ENCODE measurements around the gene SLC35B4. TPM values are rescaled to one million over a fixed set of nuclear protein-coding genes. Genes with fewer than 3 reads are reported as not detected.

SLC35B4 gene
- total RNA-seq, 1 experiment from 2014 or later, result 18.6 TPM

GRCh38 chr7:134333943-134334342, 17.2 kb upstream of the SLC35B4 start:
- no peaks in the 10 kb centered on the region for H3K4me1 Mint-ChIP-seq (ENCODE audit: insufficient read depth, unreplicated experiment)
- intact Hi-C loops (cut with micrococcal nuclease), result no loop called here
- POLR2A ChIA-PET, result interaction anchor here (1.0 kb wide), 1 partner anchor 18 kb away, joined by 4 read pairs; no protein-coding TSS in a partner anchor

GRCh38 chr7:134332892-134333291, 16.2 kb upstream of the SLC35B4 start:
- ChIA-PET CTCF (interaction anchor here (0.6 to 0.8 kb wide), 2 partner anchors 81 to 587 kb away, joined by 3 to 4 read pairs; no protein-coding TSS in a partner anchor), POLR2A (interaction anchor here (0.7 kb wide), 1 partner anchor 159 kb away, joined by 3 read pairs; no protein-coding TSS in a partner anchor)
- DNase-seq (ENCODE audit: unreplicated experiment), result no peak
- no TSS peak for BruUV-seq (replicated peaks)
- Mint-ChIP-seq H3K4me3 (ENCODE audit: unreplicated experiment) (no peak overlapping the region), H3K9me3 (ENCODE audit: unreplicated experiment) (no peaks in the 10 kb centered on the region), H3K36me3 (ENCODE audit: insufficient read depth, unreplicated experiment) (no peaks in the 10 kb centered on the region), H3K27ac (ENCODE audit: low read depth, unreplicated experiment) (no peak overlapping the region), H3K4me1 (ENCODE audit: insufficient read depth, unreplicated experiment) (no peaks in the 10 kb centered on the region), H3K27me3 (ENCODE audit: insufficient read depth, unreplicated experiment) (peaks cover 33% of the 10 kb centered on the region)
- TF ChIP-seq CTCF (IDR thresholded peaks at IDR 0.05; ENCODE audit: unreplicated experiment), result no peak
- intact Hi-C loops (cut with micrococcal nuclease), result no loop called here

More at GRCh38 chr7:134333943-134334342, 17.2 kb upstream of the SLC35B4 start:
- Mint-ChIP-seq H3K36me3 (ENCODE audit: insufficient read depth, unreplicated experiment) (no peaks in the 10 kb centered on the region), H3K27me3 (ENCODE audit: insufficient read depth, unreplicated experiment) (peaks cover 33% of the 10 kb centered on the region), H3K9me3 (ENCODE audit: unreplicated experiment) (no peaks in the 10 kb centered on the region), H3K27ac (ENCODE audit: low read depth, unreplicated experiment) (no peak overlapping the region), H3K4me3 (ENCODE audit: unreplicated experiment) (no peak overlapping the region)
- TF ChIP-seq CTCF (IDR thresholded peaks at IDR 0.05; ENCODE audit: unreplicated experiment), result no peak
- no TSS peak for BruUV-seq (replicated peaks)
- CTCF ChIA-PET, result no interaction called here
- DNase-seq (ENCODE audit: unreplicated experiment), result no peak

- ChIA-PET POLR2A (no interaction called here), CTCF (interaction anchor here (1.5 kb wide), 1 partner anchor 9 kb away, joined by 3 read pairs; no protein-coding TSS in a partner anchor)
- Mint-ChIP-seq H3K27ac (ENCODE audit: low read depth, unreplicated experiment) (no peak overlapping the region), H3K4me1 (ENCODE audit: insufficient read depth, unreplicated experiment) (no peaks in the 10 kb centered on the region), H3K27me3 (ENCODE audit: insufficient read depth, unreplicated experiment) (peaks cover 33% of the 10 kb centered on the region), H3K4me3 (ENCODE audit: unreplicated experiment) (no peak overlapping the region), H3K9me3 (ENCODE audit: unreplicated experiment) (no peaks in the 10 kb centered on the region), H3K36me3 (ENCODE audit: insufficient read depth, unreplicated experiment) (no peaks in the 10 kb centered on the region)
- TF ChIP-seq CTCF (IDR thresholded peaks at IDR 0.05; ENCODE audit: unreplicated experiment), result no peak
- no peak for DNase-seq (ENCODE audit: unreplicated experiment)
- intact Hi-C loops (cut with micrococcal nuclease), result no loop called here
- BruUV-seq (replicated peaks), result no TSS peak
Observed at GRCh38 chr7:134331393-134331792, 14.7 kb upstream of the SLC35B4 start.

- Mint-ChIP-seq H3K9me3 (ENCODE audit: unreplicated experiment) (no peaks in the 10 kb centered on the region), H3K27me3 (ENCODE audit: insufficient read depth, unreplicated experiment) (peaks cover 33% of the 10 kb centered on the region), H3K4me3 (ENCODE audit: unreplicated experiment) (no peak overlapping the region), H3K4me1 (ENCODE audit: insufficient read depth, unreplicated experiment) (no peaks in the 10 kb centered on the region), H3K36me3 (ENCODE audit: insufficient read depth, unreplicated experiment) (no peaks in the 10 kb centered on the region), H3K27ac (ENCODE audit: low read depth, unreplicated experiment) (no peak overlapping the region)
- DNase-seq (ENCODE audit: unreplicated experiment), result no peak
- ChIA-PET POLR2A (no interaction called here), CTCF (interaction anchor here (1.5 kb wide), 1 partner anchor 10 kb away, joined by 3 read pairs; no protein-coding TSS in a partner anchor)
- TF ChIP-seq CTCF (IDR thresholded peaks at IDR 0.05; ENCODE audit: unreplicated experiment), result no peak
- no TSS peak for BruUV-seq (replicated peaks)
- intact Hi-C loops (cut with micrococcal nuclease), result no loop called here
Observed at GRCh38 chr7:134330974-134331373, 14.2 kb upstream of the SLC35B4 start.

All from MCF 10A (cell line).